MM.1S (cell line): ENCODE results near the gene CNTNAP2.

ENCODE experiments used
- DNase-seq: peaks from one replicate; pipeline ENCODE4 v3.0.0-alpha.2; 2015
- H2AFZ ChIP-seq: fragments of 300-600 bp; sonication (generic); 2 replicates; pipeline ENCODE4 v1.6.0; 2016; ENCODE audit warnings: antibody characterized with exemption, low read length
- H3F3A ChIP-seq: fragments of 300-600 bp; sonication (generic); 2 replicates; pipeline ENCODE4 v1.6.1; 2016; ENCODE audit warnings: mild to moderate bottlenecking, antibody characterized with exemption, low read length, moderate library complexity, mixed read lengths; ENCODE audit not compliant: insufficient read depth
- H3K27ac ChIP-seq: fragments of 300-600 bp; sonication (generic); 2 replicates; pipeline ENCODE4 v1.5.1; 2016; ENCODE audit warnings: mild to moderate bottlenecking, low read length
- H3K27me3 ChIP-seq: fragments of 300-600 bp; sonication (generic); replicated peaks from 2 replicates; pipeline ENCODE4 v1.6.0; 2016; ENCODE audit warnings: low read length; ENCODE audit not compliant: insufficient read depth
- H3K36me3 ChIP-seq: fragments of 300-600 bp; sonication (generic); replicated peaks from 2 replicates; pipeline ENCODE4 v1.6.1; 2016; ENCODE audit warnings: mild to moderate bottlenecking, low read length, mixed read lengths; ENCODE audit not compliant: insufficient read depth
- H3K4me1 ChIP-seq: fragments of 300-600 bp; sonication (generic); 2 replicates; pipeline ENCODE4 v1.6.1; 2016; ENCODE audit warnings: low read length, mixed read lengths
- H3K4me2 ChIP-seq: fragments of 300-600 bp; sonication (generic); 2 replicates; pipeline ENCODE4 v1.6.0; 2016; ENCODE audit warnings: low read depth, low read length
- H3K4me3 ChIP-seq: fragments of 300-600 bp; sonication (generic); 2 replicates; pipeline ENCODE4 v1.5.1; 2016; ENCODE audit warnings: low read length, mixed read lengths
- H3K79me2 ChIP-seq: fragments of 300-600 bp; sonication (generic); 2 replicates; pipeline ENCODE4 v1.6.1; 2016; ENCODE audit warnings: mixed run types, low read length, mixed read lengths
- H3K9ac ChIP-seq: fragments of 300-600 bp; sonication (generic); 2 replicates; pipeline ENCODE4 v1.6.1; 2016; ENCODE audit warnings: low read length, mixed read lengths
- H3K9me2 ChIP-seq: fragments of 300-600 bp; sonication (generic); replicated peaks from 2 replicates; pipeline ENCODE4 v1.6.1; 2016; ENCODE audit warnings: mild to moderate bottlenecking, low read length, mixed read lengths; ENCODE audit not compliant: insufficient read depth
- H3K9me3 ChIP-seq: fragments of 300-600 bp; sonication (generic); replicated peaks from 2 replicates; pipeline ENCODE4 v1.6.1; 2016; ENCODE audit warnings: mild to moderate bottlenecking, low read length, mixed read lengths; ENCODE audit not compliant: insufficient read depth
- H4K20me1 ChIP-seq: fragments of 300-600 bp; sonication (generic); 2 replicates; pipeline ENCODE4 v1.6.1; 2016; ENCODE audit warnings: mild to moderate bottlenecking, low read length, moderate library complexity, mixed read lengths; ENCODE audit not compliant: insufficient read depth
- CTCF ChIP-seq: fragments of 300-600 bp; sonication (generic); IDR thresholded peaks from 2 replicates; pipeline ENCODE4 v1.5.1; 2016; ENCODE audit warnings: antibody characterized with exemption, low read length, mixed read lengths
- EZH2 ChIP-seq: fragments of 300-600 bp; sonication (generic); optimal IDR thresholded peaks from 2 replicates; pipeline ENCODE3; 2017; ENCODE audit warnings: low read depth, mild to moderate bottlenecking, antibody characterized with exemption, low read length, mixed read lengths
- EZH2phosphoT487 ChIP-seq: fragments of 300-600 bp; sonication (generic); IDR thresholded peaks from 2 replicates; pipeline ENCODE4 v1.6.1; 2018; ENCODE audit warnings: antibody characterized with exemption, low read length

CNTNAP2 gene

GRCh38 chr7:147611431-147611830, 1494.8 kb downstream of the CNTNAP2 start:
- H3F3A ChIP-seq: no peaks in the 10 kb centered on the region
- TF ChIP-seq CTCF (no peak), EZH2 (no peak), EZH2phosphoT487 (no peak)
- H3K9me2 ChIP-seq: no peaks in the 10 kb centered on the region
- no peak overlapping the region for H3K4me3 ChIP-seq
- H3K36me3 ChIP-seq: no peaks in the 10 kb centered on the region
- H3K9me3 ChIP-seq: no peaks in the 10 kb centered on the region
- no peak overlapping the region for H3K9ac ChIP-seq
- no peaks in the 10 kb centered on the region for H4K20me1 ChIP-seq
- no peaks in the 10 kb centered on the region for H3K79me2 ChIP-seq
- H2AFZ ChIP-seq: no peak overlapping the region
- no peaks in the 10 kb centered on the region for H3K4me1 ChIP-seq
- H3K27me3 ChIP-seq: no peaks in the 10 kb centered on the region
- DNase-seq: no peak
- no peak overlapping the region for H3K4me2 ChIP-seq
- H3K27ac ChIP-seq: no peak overlapping the region

GRCh38 chr7:147635288-147635687, 1518.7 kb downstream of the CNTNAP2 start:
- Histone ChIP-seq H3K79me2 (no peaks in the 10 kb centered on the region), H3K27ac (no peak overlapping the region), H2AFZ (no peak overlapping the region), H4K20me1 (no peaks in the 10 kb centered on the region), H3K4me1 (no peaks in the 10 kb centered on the region), H3K27me3 (no peaks in the 10 kb centered on the region), H3K9ac (no peak overlapping the region), H3K9me3 (no peaks in the 10 kb centered on the region), H3K9me2 (no peaks in the 10 kb centered on the region), H3K4me3 (no peak overlapping the region), H3K4me2 (no peak overlapping the region), H3F3A (no peaks in the 10 kb centered on the region), H3K36me3 (no peaks in the 10 kb centered on the region)
- no peak for DNase-seq
- no peak for TF ChIP-seq EZH2
- no peak for TF ChIP-seq EZH2phosphoT487
- no peak for TF ChIP-seq CTCF

GRCh38 chr7:147636553-147636952, 1520.0 kb downstream of the CNTNAP2 start:
- no peak for DNase-seq
- Histone ChIP-seq H3K9me3 (no peaks in the 10 kb centered on the region), H3K4me3 (no peak overlapping the region)

More at GRCh38 chr7:147636553-147636952, 1520.0 kb downstream of the CNTNAP2 start:
- no peak overlapping the region for H3K4me2 ChIP-seq
- no peaks in the 10 kb centered on the region for H3K36me3 ChIP-seq
- no peak overlapping the region for H2AFZ ChIP-seq
- no peaks in the 10 kb centered on the region for H4K20me1 ChIP-seq
- TF ChIP-seq EZH2 (no peak), EZH2phosphoT487 (no peak), CTCF (no peak)
- no peaks in the 10 kb centered on the region for H3F3A ChIP-seq
- no peak overlapping the region for H3K27ac ChIP-seq
- no peaks in the 10 kb centered on the region for H3K9me2 ChIP-seq
- no peaks in the 10 kb centered on the region for H3K27me3 ChIP-seq
- H3K79me2 ChIP-seq: no peaks in the 10 kb centered on the region
- H3K4me1 ChIP-seq: no peaks in the 10 kb centered on the region
- H3K9ac ChIP-seq: no peak overlapping the region
